ENCODE measurements around the gene HOMER2. TPM values are rescaled to one million over a fixed set of nuclear protein-coding genes. Genes with fewer than 3 reads are reported as not detected.

The HOMER2 gene
- total and polyA plus RNA-seq, 2 donors (not counting 3 experiments of a cell fraction or from before 2014, with no cell fraction given), result 0.60 to 0.68 TPM

- no peak overlapping the region for H3K9ac ChIP-seq (replicated peaks; ENCODE audit: extremely low read depth, insufficient read depth, low read length)
- FAIRE-seq (no peak), DNase-seq (ENCODE audit: low read depth, low spot score) (no peak)
- H3K4me1 ChIP-seq (ENCODE audit: control insufficient read depth, extremely low read depth, insufficient read depth, low read length), result no peaks in the 10 kb centered on the region
- no peaks in the 10 kb centered on the region for H4K20me1 ChIP-seq (replicated peaks; ENCODE audit: control insufficient read depth, extremely low read depth, insufficient read depth, low read length)
- no peaks in the 10 kb centered on the region for H3K27me3 ChIP-seq (ENCODE audit: control insufficient read depth in 2 of 2, insufficient read depth in 2 of 2, low read length in 2 of 2)
- no peak overlapping the region for H3K27ac ChIP-seq (ENCODE audit: insufficient read depth, low read depth, low read length)
- ChIA-PET CTCF (no interaction called here), POLR2A (interaction anchor here (0.6 kb wide), 1 partner anchor 1747 kb away, joined by 4 read pairs; no protein-coding TSS in a partner anchor)
- no peaks in the 10 kb centered on the region for H3K79me2 ChIP-seq (ENCODE audit: control insufficient read depth, insufficient read depth, low read length)
- dilution Hi-C loops (cut with MboI; ENCODE audit: extremely low pct_ligation_motif_present, low sequenced_read_pairs), result no loop called here
- TF ChIP-seq CTCF (IDR thresholded peaks at IDR 0.05; ENCODE audit: extremely low read depth in 1 of 2, insufficient read depth in 1 of 2, low read depth in 1 of 2, low read length in 2 of 2) (no peak), POLR2A (IDR thresholded peaks at IDR 0.05; ENCODE audit: low read depth, low read length) (no peak), GATA2 (IDR thresholded peaks at IDR 0.05; ENCODE audit: insufficient read depth, insufficient read length, low read depth, low read length) (no peak), EZH2 (IDR thresholded peaks at IDR 0.05; ENCODE audit: borderline replicate concordance, low read depth, low read length, severe bottlenecking) (no peak), JUN (IDR thresholded peaks at IDR 0.05; ENCODE audit: borderline replicate concordance, insufficient read depth, insufficient read length, low read depth) (no peak), MYC (IDR thresholded peaks at IDR 0.05; ENCODE audit: low read depth, low read length) (no peak), FOS (IDR thresholded peaks at IDR 0.05; ENCODE audit: borderline replicate concordance, insufficient read depth, low read length) (no peak), POLR2AphosphoS5 (IDR thresholded peaks at IDR 0.05; ENCODE audit: insufficient read depth, low read depth, low read length) (no peak), MAX (IDR thresholded peaks at IDR 0.05; ENCODE audit: insufficient read depth, insufficient read length) (no peak)
- H3K4me2 ChIP-seq (ENCODE audit: insufficient read depth, low read length), result no peak overlapping the region
- no peaks in the 10 kb centered on the region for H3K36me3 ChIP-seq (ENCODE audit: control insufficient read depth in 2 of 2, extremely low read depth in 1 of 2, insufficient read depth in 2 of 2, low read length in 2 of 2)
- H2AFZ ChIP-seq (ENCODE audit: low read depth, low read length), result no peak overlapping the region
- H3K9me3 ChIP-seq (replicated peaks; ENCODE audit: control insufficient read depth, insufficient read depth, low read length), result no peaks in the 10 kb centered on the region
- intact Hi-C loops (cut with micrococcal nuclease), result no loop called here
- BruUV-seq (replicated peaks), result no TSS peak
- no peak overlapping the region for H3K4me3 ChIP-seq (replicated peaks in 1 of 3; ENCODE audit: insufficient read depth in 1 of 3, low read depth in 1 of 3, low read length in 3 of 3)
- no peaks in the 10 kb centered on the region for H3K9me1 ChIP-seq (replicated peaks; ENCODE audit: control insufficient read depth, extremely low read depth, insufficient read depth, low read length)
Measured at GRCh38 chr15:82882273-82882928, 70.1 kb downstream of the HOMER2 start.

Data from endothelial cell of umbilical vein (primary cell).